NCI-H1105 treated with DMSO at 0.1 percent for 48 hours (cell line): Measurements from ENCODE around the gene TRPM1.
A peak's percentile ranks its signal among the peaks of the same experiment; 100 is the strongest.

Source experiments
- DNase-seq: peaks from one replicate; lab custom pipeline; 2025; lab: John Stamatoyannopoulos, UW

Gene TRPM1

GRCh38 chr15:31083370-31083780, 18.1 kb downstream of the TRPM1 start:
- DNase-seq: peak; percentile 21

GRCh38 chr15:31082771-31083369, 18.7 kb downstream of the TRPM1 start:
- DNase-seq: no peak

GRCh38 chr15:31081588-31082250, 19.8 kb downstream of the TRPM1 start:
- DNase-seq: no peak

GRCh38 chr15:31081056-31081455, 20.5 kb downstream of the TRPM1 start:
- no peak for DNase-seq

GRCh38 chr15:31080591-31081014, 20.9 kb downstream of the TRPM1 start:
- no peak for DNase-seq

- DNase-seq: no peak
Measured at GRCh38 chr15:31079519-31079918, 22.0 kb downstream of the TRPM1 start.

- DNase-seq: no peak
Measured at GRCh38 chr15:31078471-31078870, 23.1 kb downstream of the TRPM1 start.

GRCh38 chr15:31077941-31078340, 23.6 kb downstream of the TRPM1 start:
- DNase-seq: no peak

- no peak for DNase-seq
Measured at GRCh38 chr15:31077181-31077580, 24.3 kb downstream of the TRPM1 start.

GRCh38 chr15:31074321-31074720, 27.2 kb downstream of the TRPM1 start:
- DNase-seq: no peak

- no peak for DNase-seq
Measured at GRCh38 chr15:31070867-31071266, 30.7 kb downstream of the TRPM1 start.

- no peak for DNase-seq
Measured at GRCh38 chr15:31069360-31070000, 32.0 kb downstream of the TRPM1 start.

- no peak for DNase-seq
Measured at GRCh38 chr15:31067890-31068603, 33.5 kb downstream of the TRPM1 start.

GRCh38 chr15:31065824-31066223, 35.7 kb downstream of the TRPM1 start:
- no peak for DNase-seq

GRCh38 chr15:31062911-31063310, 38.6 kb downstream of the TRPM1 start:
- no peak for DNase-seq

- no peak for DNase-seq
Measured at GRCh38 chr15:31062310-31062847, 39.1 kb downstream of the TRPM1 start.

- no peak for DNase-seq
Measured at GRCh38 chr15:31060429-31061140, 40.9 kb downstream of the TRPM1 start.

GRCh38 chr15:31058236-31058962, 43.1 kb downstream of the TRPM1 start:
- no peak for DNase-seq

GRCh38 chr15:31051496-31052080, 49.9 kb downstream of the TRPM1 start:
- no peak for DNase-seq

- no peak for DNase-seq
Measured at GRCh38 chr15:31050953-31051352, 50.6 kb downstream of the TRPM1 start.
